ENCODE data around the gene CAD. TPM values are rescaled to one million over a fixed set of nuclear protein-coding genes. Genes with fewer than 3 reads are reported as not detected.

CAD gene
- total and polyA plus RNA-seq, 4 donors = 6.3 to 23.2 (median 13.5) TPM

DNA sequence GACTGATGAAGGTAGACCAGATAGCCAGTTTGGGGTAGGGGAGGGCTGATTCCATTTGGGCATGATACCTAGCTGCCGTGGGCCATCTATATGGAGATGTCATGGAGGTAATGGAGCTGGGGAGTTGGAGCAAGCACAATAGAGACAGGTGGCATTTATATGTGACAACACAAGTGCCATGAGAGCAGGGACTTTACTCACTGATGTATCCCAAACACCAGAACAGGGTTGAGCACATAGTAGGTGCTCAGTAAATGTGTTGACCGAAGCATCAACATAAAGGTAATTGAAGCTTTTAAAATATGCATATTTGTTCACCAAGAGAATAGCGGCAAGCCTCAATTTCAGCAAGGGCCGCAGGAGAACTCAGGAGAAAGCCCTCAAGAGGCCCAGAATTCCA is 30.7 kb downstream of the CAD start (continued):
- no peak for TF ChIP-seq GABPA (IDR thresholded peaks at IDR 0.05 in 1 of 2, conservative IDR thresholded peaks at IDR 0.05 in 1 of 2)
- TF ChIP-seq, protein P1, sequence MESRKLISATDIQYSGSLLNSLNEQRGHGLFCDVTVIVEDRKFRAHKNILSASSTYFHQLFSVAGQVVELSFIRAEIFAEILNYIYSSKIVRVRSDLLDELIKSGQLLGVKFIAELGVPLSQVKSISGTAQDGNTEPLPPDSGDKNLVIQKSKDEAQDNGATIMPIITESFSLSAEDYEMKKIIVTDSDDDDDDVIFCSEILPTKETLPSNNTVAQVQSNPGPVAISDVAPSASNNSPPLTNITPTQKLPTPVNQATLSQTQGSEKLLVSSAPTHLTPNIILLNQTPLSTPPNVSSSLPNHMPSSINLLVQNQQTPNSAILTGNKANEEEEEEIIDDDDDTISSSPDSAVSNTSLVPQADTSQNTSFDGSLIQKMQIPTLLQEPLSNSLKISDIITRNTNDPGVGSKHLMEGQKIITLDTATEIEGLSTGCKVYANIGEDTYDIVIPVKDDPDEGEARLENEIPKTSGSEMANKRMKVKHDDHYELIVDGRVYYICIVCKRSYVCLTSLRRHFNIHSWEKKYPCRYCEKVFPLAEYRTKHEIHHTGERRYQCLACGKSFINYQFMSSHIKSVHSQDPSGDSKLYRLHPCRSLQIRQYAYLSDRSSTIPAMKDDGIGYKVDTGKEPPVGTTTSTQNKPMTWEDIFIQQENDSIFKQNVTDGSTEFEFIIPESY (IDR thresholded peaks at IDR 0.05) = no peak

GRCh38 chr2:27249159-27249890 is 32.2 kb downstream of the CAD start:
- no peak for DNase-seq (ENCODE audit: low spot score)

More at GRCh38 chr2:27249159-27249890, 32.2 kb downstream of the CAD start:
- peaks cover 1 to 2% (median 2%) of the 10 kb centered on the region in 4 donors for H3K36me3 ChIP-seq (ENCODE audit: control insufficient read depth in 4 of 4, insufficient read depth in 3 of 4, low read depth in 1 of 4, low read length in 3 of 4)
- 54% methylated on average over 12 of the region's 12 CpGs for WGBS
- H3K27ac ChIP-seq (ENCODE audit: low read depth in 1 of 2, low read length in 2 of 2) = no peak overlapping the region
- H3K4me1 ChIP-seq (ENCODE audit: control insufficient read depth in 4 of 4, insufficient read depth in 4 of 4, low read length in 3 of 4) = peaks cover 0 to 7% (median 3%) of the 10 kb centered on the region in 4 donors
- TF ChIP-seq, protein P2, sequence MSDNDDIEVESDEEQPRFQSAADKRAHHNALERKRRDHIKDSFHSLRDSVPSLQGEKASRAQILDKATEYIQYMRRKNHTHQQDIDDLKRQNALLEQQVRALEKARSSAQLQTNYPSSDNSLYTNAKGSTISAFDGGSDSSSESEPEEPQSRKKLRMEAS (IDR thresholded peaks at IDR 0.05) = no peak
- TF ChIP-seq SP1 (IDR thresholded peaks at IDR 0.05) (no peak), TAF1 (conservative IDR thresholded peaks at IDR 0.05) (no peak), HNF4G (IDR thresholded peaks at IDR 0.05) (no peak), FOXA2 (IDR thresholded peaks at IDR 0.05) (no peak), RAD21 (IDR thresholded peaks at IDR 0.05) (no peak), EGR1 (IDR thresholded peaks at IDR 0.05; ENCODE audit: low read depth in 2 of 2) (no peak), JUND (IDR thresholded peaks at IDR 0.05) (no peak), HNF4A (conservative IDR thresholded peaks at IDR 0.05) (no peak), YY1 (IDR thresholded peaks at IDR 0.05) (no peak), GABPA (IDR thresholded peaks at IDR 0.05 in 1 of 2, conservative IDR thresholded peaks at IDR 0.05 in 1 of 2) (no peak), RXRA (IDR thresholded peaks at IDR 0.05) (no peak), FOXA1 (IDR thresholded peaks at IDR 0.05) (no peak), NR2F2 (IDR thresholded peaks at IDR 0.05) (no peak)
- TF ChIP-seq, protein P3, sequence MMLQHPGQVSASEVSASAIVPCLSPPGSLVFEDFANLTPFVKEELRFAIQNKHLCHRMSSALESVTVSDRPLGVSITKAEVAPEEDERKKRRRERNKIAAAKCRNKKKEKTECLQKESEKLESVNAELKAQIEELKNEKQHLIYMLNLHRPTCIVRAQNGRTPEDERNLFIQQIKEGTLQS (IDR thresholded peaks at IDR 0.05) = no peak
- TF ChIP-seq, protein P4, sequence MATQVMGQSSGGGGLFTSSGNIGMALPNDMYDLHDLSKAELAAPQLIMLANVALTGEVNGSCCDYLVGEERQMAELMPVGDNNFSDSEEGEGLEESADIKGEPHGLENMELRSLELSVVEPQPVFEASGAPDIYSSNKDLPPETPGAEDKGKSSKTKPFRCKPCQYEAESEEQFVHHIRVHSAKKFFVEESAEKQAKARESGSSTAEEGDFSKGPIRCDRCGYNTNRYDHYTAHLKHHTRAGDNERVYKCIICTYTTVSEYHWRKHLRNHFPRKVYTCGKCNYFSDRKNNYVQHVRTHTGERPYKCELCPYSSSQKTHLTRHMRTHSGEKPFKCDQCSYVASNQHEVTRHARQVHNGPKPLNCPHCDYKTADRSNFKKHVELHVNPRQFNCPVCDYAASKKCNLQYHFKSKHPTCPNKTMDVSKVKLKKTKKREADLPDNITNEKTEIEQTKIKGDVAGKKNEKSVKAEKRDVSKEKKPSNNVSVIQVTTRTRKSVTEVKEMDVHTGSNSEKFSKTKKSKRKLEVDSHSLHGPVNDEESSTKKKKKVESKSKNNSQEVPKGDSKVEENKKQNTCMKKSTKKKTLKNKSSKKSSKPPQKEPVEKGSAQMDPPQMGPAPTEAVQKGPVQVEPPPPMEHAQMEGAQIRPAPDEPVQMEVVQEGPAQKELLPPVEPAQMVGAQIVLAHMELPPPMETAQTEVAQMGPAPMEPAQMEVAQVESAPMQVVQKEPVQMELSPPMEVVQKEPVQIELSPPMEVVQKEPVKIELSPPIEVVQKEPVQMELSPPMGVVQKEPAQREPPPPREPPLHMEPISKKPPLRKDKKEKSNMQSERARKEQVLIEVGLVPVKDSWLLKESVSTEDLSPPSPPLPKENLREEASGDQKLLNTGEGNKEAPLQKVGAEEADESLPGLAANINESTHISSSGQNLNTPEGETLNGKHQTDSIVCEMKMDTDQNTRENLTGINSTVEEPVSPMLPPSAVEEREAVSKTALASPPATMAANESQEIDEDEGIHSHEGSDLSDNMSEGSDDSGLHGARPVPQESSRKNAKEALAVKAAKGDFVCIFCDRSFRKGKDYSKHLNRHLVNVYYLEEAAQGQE (IDR thresholded peaks at IDR 0.05) = no peak
- TF ChIP-seq, protein P1 (IDR thresholded peaks at IDR 0.05) = no peak
- H3K9me3 ChIP-seq (ENCODE audit: control insufficient read depth in 4 of 4, low read length in 3 of 4) = no peaks in the 10 kb centered on the region
- no peaks in the 10 kb centered on the region for H3K27me3 ChIP-seq (ENCODE audit: control insufficient read depth in 4 of 4, insufficient read depth in 4 of 4, low read length in 3 of 4)
- H3K4me3 ChIP-seq (ENCODE audit: low read depth in 1 of 3, low read length in 3 of 3) = no peak overlapping the region
- H3K9ac ChIP-seq (ENCODE audit: low read depth in 1 of 2, low read length in 2 of 2) = no peak overlapping the region

Measured in liver (tissue), 9 donors.